Epithelial cell of proximal tubule (primary cell): ENCODE measurements around the gene ZMYM3. TPM values are rescaled to one million over a fixed set of nuclear protein-coding genes. Genes with fewer than 3 reads are reported as not detected.

Experiments used
- DNase-seq: peaks from one replicate; pipeline ENCODE4 v3.0.0-alpha.2; 2011; ENCODE audit warnings: low read depth
- H3K4me3 ChIP-seq: 2 replicates; pipeline ENCODE4 v1.5.1; 2011; ENCODE audit warnings: low read depth, mild to moderate bottlenecking, low read length
- CTCF ChIP-seq: conservative IDR thresholded peaks from 2 replicates; pipeline ENCODE4 v1.5.1; 2012; ENCODE audit warnings: low read depth, mild to moderate bottlenecking, low read length
- total RNA-seq: library from RNA; depleted of rRNA; stranded (reverse); fragments of >200 nt; gene quantifications from 2 replicates; pipeline ENCODE4 v1.2.3, GENCODE V29; 2015

The ZMYM3 gene
- total RNA-seq, 1 donor from 2014 or later = 13.8 TPM

DNA sequence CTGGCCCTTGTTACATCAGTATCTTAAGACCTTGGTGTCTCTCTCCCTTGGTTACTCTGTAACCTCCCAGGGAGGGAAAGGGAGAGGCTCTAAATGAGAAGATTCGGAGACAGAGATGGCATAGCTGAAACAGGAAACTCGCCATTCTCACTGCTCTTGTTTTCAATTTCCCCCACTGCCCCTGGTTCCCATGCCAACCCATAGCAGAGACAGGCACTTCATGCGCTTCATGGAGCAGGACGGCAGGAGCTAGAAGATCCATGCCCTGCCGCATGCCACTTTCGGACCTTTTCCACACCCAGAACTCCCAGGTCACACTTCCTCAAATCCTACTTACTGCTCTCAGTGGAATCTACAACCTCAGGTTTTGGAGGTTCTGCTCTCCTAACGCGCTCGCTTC is 3.1 kb downstream of the ZMYM3 start:
- no peak for TF ChIP-seq CTCF
- no peak for DNase-seq

DNA sequence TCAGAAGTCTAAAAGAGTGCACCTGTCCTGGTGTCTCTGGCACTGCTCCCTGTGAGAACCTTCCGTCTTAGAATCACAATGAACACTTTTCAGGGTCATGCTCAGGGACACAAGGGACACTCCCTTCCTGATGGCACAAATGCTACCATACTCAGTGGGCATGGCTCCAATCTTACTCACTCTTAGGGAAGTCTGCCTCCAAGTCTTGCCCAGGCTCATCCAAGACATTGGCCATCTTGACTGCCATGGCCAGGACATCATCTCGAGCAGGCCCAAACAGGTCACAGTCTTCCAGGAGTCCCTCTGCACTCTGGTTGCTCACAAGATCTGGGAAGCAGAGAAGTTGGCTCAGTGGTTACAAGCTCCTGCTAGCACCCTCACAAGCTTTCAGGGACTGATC is 8.8 kb downstream of the ZMYM3 start:
- H3K4me3 ChIP-seq = no peak overlapping the region
- no peak for TF ChIP-seq CTCF
- DNase-seq = no peak

More for the DNA sequence above, 3.1 kb downstream of the ZMYM3 start:
- H3K4me3 ChIP-seq = no peak overlapping the region

DNA sequence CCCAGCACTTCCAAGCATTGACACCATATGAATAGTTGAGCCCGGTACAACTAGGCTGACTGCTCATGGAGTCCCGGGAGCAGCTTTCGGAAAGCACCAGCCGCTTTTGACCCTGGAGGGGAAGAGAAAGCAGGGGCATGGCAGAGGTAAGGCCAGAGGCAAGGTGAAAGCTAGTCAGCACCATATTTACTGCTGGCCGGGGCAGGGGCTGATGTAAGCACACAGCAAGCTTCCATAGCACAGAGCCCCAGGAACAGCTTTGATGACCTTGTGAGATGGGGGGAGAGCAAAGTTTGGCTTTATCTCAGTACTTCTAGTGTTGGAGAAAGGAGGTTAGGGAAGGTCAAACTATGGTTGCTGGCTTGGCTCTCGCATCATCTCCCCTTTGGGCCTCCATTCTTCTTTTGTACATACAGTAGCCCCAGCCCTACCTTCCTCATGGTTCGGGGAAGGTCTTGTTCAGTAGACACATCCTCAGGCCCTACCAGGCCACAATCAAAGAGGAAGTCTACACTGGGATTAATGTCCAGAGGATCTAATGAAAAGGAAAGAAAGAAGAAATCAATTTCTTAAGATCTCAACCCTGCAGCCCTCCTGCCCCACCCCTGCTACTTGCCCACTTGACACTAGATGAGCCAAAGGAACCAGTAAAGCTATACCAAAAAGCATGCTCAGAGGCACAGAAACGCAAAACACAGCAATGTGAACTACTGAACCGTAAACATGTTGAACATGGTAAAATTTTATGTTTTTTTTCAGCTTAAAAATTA is 9.4 kb downstream of the ZMYM3 start:
- no peak for DNase-seq
- TF ChIP-seq CTCF = no peak
- H3K4me3 ChIP-seq = no peak overlapping the region

- H3K4me3 ChIP-seq = no peak overlapping the region
- DNase-seq = no peak
- no peak for TF ChIP-seq CTCF
Observed at GRCh38 chrX:71241301-71241700, 12.6 kb downstream of the ZMYM3 start.

- no peak for TF ChIP-seq CTCF
- no peak overlapping the region for H3K4me3 ChIP-seq
- no peak for DNase-seq
Observed at GRCh38 chrX:71239781-71240180, 14.2 kb downstream of the ZMYM3 start.

GRCh38 chrX:71236836-71237235 is 17.1 kb downstream of the ZMYM3 start:
- H3K4me3 ChIP-seq = no peak overlapping the region
- DNase-seq = no peak
- no peak for TF ChIP-seq CTCF

- TF ChIP-seq CTCF = no peak
- DNase-seq = no peak
- no peak overlapping the region for H3K4me3 ChIP-seq
Observed at GRCh38 chrX:71235482-71235881, 18.5 kb downstream of the ZMYM3 start.
